ENCODE results near the gene USP3.

USP3 gene

DNA sequence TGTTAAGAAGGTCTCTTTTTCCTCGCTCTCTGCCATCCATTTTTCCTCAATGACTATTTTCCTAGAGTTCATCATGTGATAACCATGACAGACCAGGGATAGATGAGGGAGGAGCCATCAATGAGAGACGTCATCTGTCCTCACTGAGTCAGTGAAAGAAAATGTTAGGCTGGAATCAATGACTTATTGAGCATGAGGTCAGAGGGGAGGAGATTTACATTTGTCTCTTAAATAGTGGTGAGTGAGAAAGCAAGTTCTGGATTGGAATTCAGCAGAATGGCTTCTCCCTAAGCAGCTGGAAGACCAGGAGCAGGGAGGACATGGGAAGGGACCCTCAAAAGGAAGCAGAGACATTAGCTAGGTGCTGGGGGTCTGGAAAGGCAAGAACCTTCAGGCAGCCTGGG, 28.2 kb upstream of the USP3 start:
- DNase-seq, result no peak

DNA sequence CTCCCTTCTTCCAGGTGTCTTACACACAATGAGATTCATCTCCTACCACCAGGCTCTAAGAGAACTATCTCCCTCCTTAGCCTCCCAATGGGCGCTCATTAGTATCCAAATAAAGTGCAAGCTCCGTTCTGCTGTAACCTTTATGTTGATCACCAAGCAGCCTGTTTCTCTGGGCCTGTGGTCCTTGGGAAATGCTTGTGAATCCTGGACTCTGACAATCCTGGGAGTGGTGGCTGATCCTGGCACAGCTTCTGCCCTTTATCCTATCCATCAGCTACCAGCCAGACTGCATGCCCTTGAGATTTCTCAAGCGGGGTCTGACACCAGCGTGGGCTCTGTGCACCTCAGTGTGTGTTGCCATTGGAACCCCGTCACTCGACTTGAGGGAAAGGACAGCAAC, 26.1 kb upstream of the USP3 start:
- no peak for DNase-seq

DNA sequence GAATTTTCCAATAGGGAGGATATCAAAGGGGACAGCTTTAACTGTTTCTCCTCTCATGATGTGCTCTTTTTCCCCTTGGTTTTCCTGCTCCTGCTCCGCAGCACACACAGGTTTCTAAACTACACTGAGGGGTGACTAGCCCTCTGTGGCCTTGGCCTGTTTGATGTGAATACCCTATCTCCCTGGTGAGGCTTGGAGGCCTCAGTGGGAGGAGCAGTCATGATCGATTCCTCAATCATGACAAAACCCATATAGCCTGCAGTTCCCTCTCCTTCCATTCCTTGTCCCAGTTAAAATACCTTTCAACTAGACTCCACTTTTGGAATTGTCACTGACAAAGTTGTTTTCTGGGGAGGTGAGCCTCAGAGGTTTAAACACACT, 24.0 kb upstream of the USP3 start:
- DNase-seq, result no peak

DNA sequence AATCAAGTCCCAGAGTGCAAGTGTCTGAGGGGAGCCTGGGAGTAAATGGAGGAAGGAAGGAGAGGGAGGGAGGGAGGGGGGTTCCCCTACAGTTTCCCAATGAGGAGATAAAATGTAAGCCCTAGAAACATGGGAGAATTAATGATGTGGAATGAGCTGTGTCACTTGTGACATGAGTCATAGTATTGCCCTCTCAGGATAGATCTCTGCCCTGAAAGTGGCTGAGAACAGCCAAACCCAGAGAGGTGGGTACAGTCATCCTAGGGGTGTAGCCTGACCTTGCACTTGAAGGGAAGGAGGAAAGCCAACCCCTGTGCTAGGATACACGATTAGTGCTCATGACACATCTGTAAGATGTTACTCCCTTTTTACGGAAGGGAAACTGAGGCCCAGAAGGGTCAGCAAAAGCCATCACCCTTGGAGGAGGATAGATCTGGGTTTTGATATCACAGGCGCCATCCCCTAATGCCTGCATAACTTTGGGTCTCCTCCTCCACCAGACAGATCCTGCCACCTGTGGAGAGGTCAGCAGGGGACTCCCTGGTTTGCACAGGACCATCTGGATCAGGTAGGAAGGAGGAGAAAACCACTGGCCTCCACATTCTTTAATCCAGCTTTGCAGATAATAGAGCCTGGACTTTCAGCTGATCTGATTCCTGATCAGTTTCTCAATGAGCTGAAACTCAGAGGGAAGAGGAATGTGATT, 23.1 kb upstream of the USP3 start:
- DNase-seq, result peak; percentile 62

DNA sequence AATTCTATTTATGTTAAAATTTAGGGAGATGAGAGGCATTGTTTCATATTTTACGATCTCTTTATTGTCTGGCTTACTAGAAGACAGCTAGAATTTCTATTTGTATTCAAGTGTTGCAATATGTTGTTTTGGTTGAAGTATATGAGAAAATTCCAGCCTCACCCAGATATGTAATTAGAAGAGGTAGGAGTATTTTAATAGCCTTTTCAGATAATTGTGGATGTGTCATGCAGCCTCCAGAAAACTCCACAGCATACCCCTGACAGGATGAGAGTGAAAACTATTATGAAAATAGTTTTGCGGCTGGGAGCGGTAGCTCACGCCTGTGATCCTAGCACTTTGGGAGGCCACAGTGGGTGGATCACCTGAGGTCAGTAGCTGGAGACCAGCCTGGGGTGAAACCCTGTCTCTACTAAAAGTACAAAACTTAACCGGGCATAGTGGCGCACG, 21.5 kb upstream of the USP3 start:
- no peak for DNase-seq

DNA sequence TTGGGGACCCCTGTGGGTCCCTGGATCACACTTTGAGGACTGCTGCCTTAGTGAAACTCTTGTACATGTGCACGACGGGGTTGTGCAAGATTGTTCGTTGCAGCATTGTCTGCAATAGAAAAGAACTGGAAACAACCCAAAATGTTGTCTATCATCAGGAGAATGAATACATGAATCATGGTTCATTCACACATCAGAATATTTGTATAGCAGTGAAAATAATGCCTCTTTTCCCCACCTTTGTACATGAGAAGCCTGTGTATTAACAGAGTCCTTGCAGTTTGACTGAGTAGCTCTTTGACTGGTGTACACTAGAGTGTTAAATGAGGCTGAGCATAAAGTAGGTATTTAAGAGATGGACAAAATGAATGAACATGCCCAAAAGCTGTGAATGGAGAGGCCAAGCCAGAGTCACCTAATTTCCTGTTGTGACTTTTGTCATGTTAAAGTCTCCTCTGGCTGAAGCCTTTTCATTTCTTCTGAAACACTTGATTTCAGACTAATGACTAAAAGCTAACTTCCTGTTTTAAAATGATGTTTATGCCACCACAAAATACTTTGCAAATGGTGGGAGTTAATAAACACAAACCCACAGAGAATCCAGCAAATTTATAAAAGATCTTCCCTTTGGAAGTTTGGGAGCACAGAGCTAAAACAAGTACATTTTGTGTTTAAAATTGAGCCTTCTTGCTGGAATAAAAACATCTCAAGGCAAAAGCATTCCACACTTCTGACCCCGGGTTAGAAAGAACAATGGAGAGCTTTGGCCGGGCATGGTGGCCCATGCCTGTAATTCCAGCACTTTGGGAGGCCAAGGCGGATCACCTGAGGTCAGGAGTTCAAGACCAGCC, 20.6 kb upstream of the USP3 start:
- no peak for DNase-seq

DNA sequence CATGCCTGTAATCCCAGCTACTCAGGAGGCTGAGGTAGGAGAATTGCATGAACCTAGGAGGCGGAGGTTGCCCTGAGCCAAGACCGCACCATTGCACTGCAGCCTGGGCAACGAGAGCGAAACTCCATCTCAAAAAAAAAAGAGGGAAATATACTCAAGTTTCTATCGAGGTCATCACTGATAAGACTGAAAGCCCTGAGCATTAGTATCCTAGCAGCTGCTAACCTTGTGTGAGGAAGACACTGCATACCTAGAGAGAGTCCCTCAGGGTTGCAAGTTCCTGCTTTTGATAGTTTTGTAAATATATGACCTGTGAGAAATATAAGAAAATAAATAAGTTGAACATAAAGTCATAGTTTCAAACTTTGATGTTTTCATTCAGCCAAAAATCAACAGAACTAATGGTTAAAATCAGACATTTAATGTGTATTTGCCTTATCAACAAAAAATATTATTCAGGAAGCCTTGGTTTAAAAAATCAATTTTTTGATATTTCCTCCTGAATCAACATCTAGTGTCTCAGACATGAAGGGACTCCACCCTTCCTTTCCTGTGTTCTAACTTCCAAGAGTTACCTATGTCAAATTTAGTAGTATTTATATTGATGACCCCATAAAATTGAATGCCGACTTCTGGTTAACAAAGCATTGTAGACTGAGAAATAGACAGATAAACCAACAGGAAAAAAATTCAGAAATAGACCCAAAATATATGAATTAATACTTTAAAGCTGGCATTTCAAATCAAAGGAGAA, 19.8 kb upstream of the USP3 start:
- DNase-seq, result no peak

DNA sequence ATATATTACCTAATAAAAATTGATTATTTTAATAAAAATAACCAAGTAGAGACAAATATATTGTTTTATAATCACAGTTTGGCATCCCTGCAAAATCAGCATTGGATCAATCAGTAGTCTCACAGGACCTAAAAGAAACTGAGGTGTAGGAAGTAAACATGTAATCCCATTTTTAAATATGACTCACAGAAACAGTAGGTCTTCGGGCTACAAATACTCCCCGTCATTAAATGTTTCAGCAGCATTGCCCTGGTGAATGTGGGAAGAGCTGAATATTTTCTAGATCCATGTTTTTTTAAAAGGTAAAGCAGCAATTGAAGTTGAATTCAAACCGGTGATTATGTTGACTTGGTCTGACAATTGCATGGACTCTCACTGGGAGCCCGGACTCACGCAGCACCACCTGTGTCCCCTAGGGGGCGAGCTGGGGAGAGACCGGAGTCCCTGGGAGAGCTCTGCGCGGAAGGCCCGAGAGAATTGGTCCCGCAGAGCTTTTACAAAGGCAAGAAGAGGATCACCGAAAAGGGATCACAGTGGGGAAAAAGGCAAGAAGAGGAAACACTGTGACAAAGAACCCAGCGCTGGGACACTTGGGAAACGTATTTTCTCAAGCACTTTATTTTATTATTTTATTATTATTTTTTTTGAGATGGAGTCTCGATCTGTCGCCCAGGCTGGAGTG, 17.2 kb upstream of the USP3 start:
- DNase-seq, result peak; percentile 86

DNA sequence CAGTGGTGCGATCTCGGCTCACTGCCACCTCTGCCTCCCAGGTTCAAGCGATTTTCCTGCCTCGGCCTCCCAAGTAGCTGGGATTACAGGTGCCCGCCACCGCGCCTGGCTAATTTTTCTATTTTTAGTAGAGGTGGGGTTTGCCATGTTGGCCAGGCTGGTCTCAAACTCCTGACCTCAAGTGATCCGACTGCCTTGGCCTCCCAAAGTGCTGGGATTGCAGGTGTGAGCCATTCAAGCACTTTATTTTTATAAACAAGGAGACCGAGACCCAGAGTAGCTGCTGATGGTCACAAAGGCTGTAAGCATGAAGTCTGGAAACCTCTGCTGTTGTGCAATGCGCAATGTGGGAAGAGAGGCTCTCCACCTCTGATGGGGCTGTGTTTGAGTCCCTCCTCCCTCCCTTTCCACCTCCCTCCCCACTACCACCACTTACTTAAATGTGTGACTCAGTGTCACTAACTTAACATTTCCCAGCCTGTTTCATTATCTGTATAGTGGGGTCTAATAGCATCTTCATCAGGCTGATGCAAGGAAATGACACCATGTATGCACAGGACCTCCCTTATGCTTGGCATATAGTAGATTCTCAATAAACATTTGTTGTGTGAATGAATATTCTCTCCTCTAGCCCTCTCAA, 16.5 kb upstream of the USP3 start:
- peak; percentile 38 for DNase-seq

DNA sequence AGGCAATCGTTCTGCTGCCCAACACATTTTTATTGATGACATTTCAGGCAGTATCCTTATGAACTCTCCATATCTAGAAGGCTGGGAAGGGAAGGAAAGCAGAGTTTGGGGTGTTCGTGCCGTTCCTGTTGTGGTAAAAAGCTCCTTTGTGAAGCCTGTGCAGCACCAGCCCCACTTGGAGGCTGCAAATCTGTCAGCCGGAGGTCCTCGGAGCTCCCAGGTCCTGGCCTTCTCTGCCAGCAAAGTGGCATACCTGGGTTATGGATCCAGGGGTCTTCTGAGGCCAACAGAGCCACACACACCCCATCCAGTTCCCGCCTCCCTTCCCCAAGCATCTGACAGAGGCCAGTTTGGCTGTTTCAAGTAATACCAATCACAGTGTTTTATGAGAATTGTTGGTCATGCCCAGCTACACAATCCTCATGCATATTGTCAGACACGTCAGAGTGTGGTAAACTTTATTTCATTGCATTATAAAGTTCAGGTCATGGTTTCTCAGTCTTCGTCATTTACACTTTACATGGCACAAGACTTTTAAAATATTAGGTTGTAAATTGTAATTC, 15.9 kb upstream of the USP3 start:
- DNase-seq, result no peak

DNA sequence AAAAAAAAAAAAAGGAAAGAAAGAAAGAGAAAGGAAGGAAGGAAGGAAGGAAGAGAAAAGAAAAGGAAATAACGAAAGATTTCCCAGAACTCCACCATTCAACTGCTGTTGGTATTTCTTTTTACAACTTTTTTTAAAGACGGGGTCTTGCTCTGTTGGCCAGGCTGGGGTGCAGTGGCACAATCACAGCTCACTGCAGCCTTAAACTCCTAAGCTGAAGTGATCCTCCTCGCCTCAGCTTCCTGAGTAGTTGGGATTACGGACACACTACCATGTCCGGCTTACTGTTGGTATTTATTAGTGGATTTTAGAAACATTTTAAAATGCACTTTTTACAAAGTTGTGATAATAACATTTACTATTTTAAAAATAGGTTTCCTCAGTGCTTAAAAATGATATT, 15.0 kb upstream of the USP3 start:
- DNase-seq, result no peak

DNA sequence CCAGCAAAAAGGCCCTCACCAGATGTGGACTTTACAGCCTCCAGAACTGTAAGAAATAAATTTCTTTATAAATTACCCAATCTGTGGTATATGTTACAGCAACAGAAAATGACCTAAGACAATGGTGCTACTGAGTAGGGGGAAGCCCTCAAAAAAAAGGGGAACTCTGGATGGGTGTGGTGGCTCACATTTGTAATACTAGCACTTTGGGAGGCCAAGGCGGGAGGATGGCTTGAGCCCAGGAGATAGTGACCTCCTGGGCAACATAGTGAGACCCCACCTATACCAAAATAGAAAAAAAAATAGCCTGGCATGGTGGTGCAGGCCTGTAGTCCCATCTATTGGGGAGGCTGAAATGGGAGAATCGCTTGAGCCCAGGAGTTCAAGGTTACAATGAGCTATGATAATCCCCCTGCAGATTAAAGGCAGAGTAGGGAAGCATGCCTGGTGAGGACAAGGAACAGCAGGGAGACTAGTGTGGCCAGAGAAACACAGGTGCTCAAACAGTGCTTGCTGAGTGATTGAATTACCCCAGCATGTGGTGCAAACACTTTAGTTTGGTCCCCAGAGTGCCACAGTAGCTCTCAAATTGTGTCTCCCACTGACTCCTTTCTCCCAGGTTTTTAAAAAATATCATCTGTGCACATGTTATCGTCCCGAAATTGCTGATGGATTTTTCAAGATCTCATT, 13.9 kb upstream of the USP3 start:
- DNase-seq, result peak; percentile 69

DNA sequence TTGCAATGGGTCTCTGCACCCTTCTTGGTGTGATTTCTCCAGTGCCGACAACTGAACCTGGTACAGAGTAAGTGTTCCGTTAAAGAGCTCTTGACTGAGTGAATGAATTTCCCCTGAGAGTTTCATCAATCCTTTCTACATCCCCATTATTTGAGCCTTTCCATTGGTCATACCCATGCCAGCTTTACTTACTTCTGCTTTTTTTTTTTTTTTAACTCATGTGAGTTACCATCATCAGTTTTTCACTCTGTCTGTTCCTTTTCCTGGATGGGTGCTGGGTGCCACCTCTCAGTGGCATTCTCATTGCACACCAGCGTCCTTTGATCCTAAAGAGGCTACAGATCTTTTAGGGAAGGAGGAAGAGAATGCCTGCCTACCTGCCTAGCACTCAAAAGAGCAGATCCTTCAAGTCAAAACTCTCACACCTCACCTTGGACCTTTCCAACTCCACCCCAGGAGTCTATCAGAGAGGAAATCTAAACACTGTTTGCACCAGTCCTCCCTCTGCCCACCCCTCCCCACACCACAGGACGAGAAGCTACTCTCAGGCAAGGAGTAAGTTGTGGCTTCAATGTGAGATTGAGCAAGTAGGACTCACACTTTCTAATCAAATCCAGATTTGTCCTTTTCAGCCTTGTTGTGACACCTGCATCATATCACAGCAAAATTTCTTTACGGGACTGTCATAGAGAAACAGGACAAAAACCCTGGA, 13.1 kb upstream of the USP3 start:
- peak; percentile 32 for DNase-seq

DNA sequence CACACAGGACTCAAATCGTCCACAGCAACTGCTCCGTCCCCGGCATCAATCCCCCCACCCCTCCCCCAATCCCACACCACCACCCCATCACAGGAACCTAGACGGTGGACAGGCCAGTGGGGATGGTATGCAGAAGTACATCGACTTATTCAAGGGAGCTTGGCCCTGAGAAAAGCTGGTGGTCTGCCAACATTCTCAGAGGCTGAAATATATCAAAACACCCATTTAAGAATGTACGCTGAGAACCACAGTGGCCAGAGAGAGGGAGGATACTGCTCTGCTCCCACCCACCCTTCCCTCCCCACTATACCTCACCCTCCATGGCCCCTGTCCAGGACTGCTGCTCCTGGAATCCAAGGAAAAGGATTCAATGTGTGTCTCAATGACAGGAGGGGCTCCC, 12.4 kb upstream of the USP3 start:
- no peak for DNase-seq

DNA sequence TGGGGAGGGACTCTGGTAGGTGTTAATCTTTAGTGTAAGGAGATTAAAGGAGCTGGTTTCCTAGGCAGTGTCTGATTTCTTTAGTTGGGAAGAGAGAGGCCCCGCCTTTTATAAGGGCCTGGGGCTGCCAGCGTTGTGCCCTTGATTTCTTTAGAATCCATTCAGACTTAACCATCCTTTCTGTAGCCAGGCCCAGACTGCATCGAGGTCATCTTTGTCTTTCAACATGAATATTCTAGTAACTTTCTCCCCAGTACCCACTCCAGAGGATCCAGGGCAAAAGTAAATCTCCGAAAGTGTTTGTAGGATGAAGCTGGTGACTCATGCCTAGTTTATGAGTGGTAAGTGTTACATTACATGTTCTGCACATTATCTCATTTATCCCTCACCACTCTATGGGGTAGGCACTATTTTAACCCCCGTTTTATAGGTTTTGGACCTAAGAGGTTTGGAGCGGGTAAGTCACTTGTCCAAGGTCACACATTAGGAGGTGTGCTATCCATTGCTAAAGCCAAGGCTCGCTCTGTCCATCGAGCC, 11.8 kb upstream of the USP3 start:
- no peak for DNase-seq

DNA sequence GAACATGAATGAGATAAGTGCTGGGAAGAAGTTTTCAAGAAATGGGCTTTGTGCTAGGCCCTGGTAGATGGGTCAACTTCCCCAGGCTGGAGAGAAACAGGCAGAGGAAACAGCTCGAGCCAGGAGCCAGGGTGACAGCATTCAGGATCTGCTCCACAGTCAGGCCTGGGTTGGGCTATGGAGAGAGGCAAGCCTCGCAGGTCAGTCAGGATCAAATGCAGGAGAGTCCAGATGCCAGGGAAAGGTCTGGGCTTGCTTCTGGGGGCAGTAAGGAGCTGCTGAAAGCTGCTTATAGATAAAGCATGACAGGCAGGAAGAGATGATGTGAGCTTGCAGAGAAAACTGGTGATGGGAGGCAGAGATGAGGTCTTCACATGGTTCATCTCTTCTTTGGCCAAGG, 11.0 kb upstream of the USP3 start:
- DNase-seq, result no peak

DNA sequence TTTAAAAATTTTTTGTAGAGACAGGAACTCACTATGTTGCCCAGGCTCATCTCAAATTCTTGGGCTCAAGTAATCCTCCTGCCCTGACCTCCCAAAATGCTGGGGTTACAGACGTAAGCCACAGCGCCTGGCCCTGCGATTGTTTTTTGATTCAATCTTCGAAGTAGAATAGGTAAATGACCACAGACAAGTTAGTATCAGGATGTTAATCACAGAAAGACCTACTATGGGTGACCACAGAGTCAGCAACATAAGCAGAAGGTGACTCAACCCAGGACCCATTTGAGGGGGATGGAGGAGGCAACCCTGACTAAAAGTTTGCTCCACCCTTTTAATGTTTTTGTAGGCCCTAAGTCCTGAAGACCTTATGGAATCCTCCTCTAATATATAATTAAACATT, 10.0 kb upstream of the USP3 start:
- DNase-seq, result no peak

DNA sequence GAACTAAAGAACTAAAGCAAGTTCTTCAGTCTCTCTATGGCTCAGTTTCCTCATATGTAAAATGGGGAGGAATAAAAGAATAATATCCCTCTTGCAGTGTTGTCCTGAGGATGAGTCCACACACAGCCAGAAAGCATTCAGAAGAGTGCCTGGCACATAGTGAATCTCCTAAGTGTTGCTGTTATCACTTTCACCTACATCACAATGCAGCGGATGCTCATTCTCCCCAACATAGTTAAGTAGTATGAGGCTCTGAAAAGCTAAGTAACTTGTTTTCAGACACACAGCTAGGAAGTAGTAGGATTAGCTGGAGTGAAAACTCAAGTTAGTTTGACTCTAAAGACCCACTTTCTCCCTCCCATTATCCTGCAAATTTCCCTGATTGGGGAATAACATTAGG, 9.1 kb upstream of the USP3 start:
- no peak for DNase-seq

DNA sequence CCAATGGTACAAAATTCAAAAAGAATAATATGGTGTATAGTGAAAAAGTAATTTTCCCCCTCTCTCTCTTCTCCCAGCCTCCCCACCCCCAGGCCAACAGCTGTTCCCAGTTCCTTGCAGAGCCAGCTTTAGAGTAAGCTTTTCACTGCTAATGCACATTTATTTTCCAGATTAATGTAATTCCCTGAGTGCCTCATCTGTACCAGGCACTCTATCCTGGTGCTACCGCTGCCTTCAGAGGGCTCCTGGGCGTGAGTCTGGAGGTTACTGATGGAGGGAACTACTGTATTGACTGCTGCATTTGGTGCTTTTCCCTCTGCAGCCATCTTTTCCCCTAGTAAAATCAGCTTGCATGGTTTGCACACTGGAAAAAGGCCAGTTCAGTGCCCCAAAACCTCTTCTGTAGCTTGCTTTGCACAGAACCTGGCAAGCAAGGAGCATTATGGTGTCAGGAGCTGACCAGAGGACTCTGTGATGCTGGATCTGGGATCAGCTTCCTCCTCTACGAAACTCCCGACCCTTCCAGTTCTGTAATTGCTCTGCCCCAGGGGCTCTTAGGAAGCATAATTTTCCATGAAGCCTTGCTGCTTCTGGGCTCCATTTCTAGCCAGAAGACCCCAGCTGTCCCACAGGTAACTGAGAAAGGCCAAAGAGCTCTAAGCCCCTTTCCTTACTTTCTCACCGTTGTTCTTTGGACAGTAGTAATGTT, 8.5 kb upstream of the USP3 start:
- DNase-seq, result no peak
